SK-N-SH treated with all-trans-retinoic acid at 6 μM for 48 hours (cell line): ENCODE measurements around the gene TTC23.

Experiments
- ATAC-seq: fragments of 200-7000 bp; cut with Tn5 transposase; 3 replicates; pipeline ENCODE4 v1.9.1; 2020; ENCODE audit warnings: mild to moderate bottlenecking, moderate library complexity
- ARNTL ChIP-seq: fragments of 450-650 bp; formaldehyde crosslinking; IDR thresholded peaks from 2 replicates; pipeline ENCODE4 v1.5.0; 2020; ENCODE audit warnings: low read depth, mild to moderate bottlenecking, moderate library complexity, borderline replicate concordance
- BACH2 ChIP-seq: fragments of 250-450 bp; sonication (Bioruptor Pico); IDR thresholded peaks from 2 replicates; pipeline ENCODE4 v1.9.0; 2021; ENCODE audit warnings: mild to moderate bottlenecking, borderline replicate concordance
- CSDC2 ChIP-seq: fragments of 250-450 bp; sonication (Bioruptor Pico); IDR thresholded peaks from 2 replicates; pipeline ENCODE4 v1.5.0; 2020; ENCODE audit warnings: mild to moderate bottlenecking, moderate library complexity
- GLIS3 ChIP-seq: fragments of 250-450 bp; sonication (Bioruptor Pico); IDR thresholded peaks from 2 replicates; pipeline ENCODE4 v1.5.0; 2020; ENCODE audit warnings: mild to moderate bottlenecking, moderate library complexity
- ISL1 ChIP-seq: fragments of 250-450 bp; sonication (Bioruptor Pico); IDR thresholded peaks from 2 replicates; pipeline ENCODE4 v2.1.2; 2022; ENCODE audit warnings: mild to moderate bottlenecking, moderate library complexity
- OSR1 ChIP-seq: fragments of 250-450 bp; sonication (Bioruptor Pico); IDR thresholded peaks from 2 replicates; pipeline ENCODE4 v1.8.0; 2022; ENCODE audit warnings: moderate library complexity, mild to moderate bottlenecking, inconsistent platforms
- RARB ChIP-seq: fragments of 250-450 bp; sonication (Bioruptor Pico); IDR thresholded peaks from 2 replicates; pipeline ENCODE4 v1.8.0; 2021; ENCODE audit warnings: mild to moderate bottlenecking, moderate library complexity
- TCF4 ChIP-seq: fragments of 250-450 bp; sonication (Bioruptor Pico); IDR thresholded peaks from 2 replicates; pipeline ENCODE4 v1.8.0; 2021; ENCODE audit warnings: mild to moderate bottlenecking, moderate library complexity, borderline replicate concordance
- TOX ChIP-seq: fragments of 250-450 bp; sonication (Bioruptor Pico); IDR thresholded peaks from 2 replicates; pipeline ENCODE4 v1.8.0; 2021; ENCODE audit warnings: mild to moderate bottlenecking, moderate library complexity, borderline replicate concordance
- ZC3H10 ChIP-seq: fragments of 250-450 bp; sonication (Bioruptor Pico); IDR thresholded peaks from 2 replicates; pipeline ENCODE4 v1.5.1; 2021; ENCODE audit warnings: mild to moderate bottlenecking, moderate library complexity
- ZFP3 ChIP-seq: fragments of 250-450 bp; sonication (Bioruptor Pico); IDR thresholded peaks from 2 replicates; pipeline ENCODE4 v1.5.0; 2020; ENCODE audit warnings: mild to moderate bottlenecking, moderate library complexity
- ZFP30 ChIP-seq: fragments of 450-650 bp; formaldehyde crosslinking; IDR thresholded peaks from 2 replicates; pipeline ENCODE4 v1.5.0; 2022; ENCODE audit warnings: mild to moderate bottlenecking, moderate library complexity
- ZNF565 ChIP-seq: fragments of 450-650 bp; formaldehyde crosslinking; conservative IDR thresholded peaks from 2 replicates; pipeline ENCODE4 v1.5.0; 2020; ENCODE audit warnings: low read depth, mild to moderate bottlenecking, moderate library complexity
- ZNF70 ChIP-seq: fragments of 450-650 bp; formaldehyde crosslinking; IDR thresholded peaks from 2 replicates; pipeline ENCODE4 v1.5.0; 2020; ENCODE audit warnings: mild to moderate bottlenecking, moderate library complexity
- ZNF8 ChIP-seq: fragments of 450-650 bp; formaldehyde crosslinking; IDR thresholded peaks from 2 replicates; pipeline ENCODE4 v1.5.0; 2020; ENCODE audit warnings: mild to moderate bottlenecking, moderate library complexity
- TF ChIP-seq, protein P1 (sequence below): fragments of 250-450 bp; sonication (Bioruptor Pico); IDR thresholded peaks from 2 replicates; pipeline ENCODE4 v1.8.0; 2021; ENCODE audit warnings: low read depth, mild to moderate bottlenecking, moderate library complexity, borderline replicate concordance
- TF ChIP-seq, protein P2 (sequence below): fragments of 250-450 bp; sonication (Bioruptor Pico); IDR thresholded peaks from 2 replicates; pipeline ENCODE4 v1.5.1; 2020; ENCODE audit warnings: low read depth, mild to moderate bottlenecking, moderate library complexity
- TF ChIP-seq, protein P3 (sequence below): fragments of 250-450 bp; sonication (Bioruptor Pico); IDR thresholded peaks from 2 replicates; pipeline ENCODE4 v1.5.1; 2021; ENCODE audit warnings: mild to moderate bottlenecking, moderate library complexity
- TF ChIP-seq, protein P4 (sequence below): fragments of 250-450 bp; sonication (Bioruptor Pico); IDR thresholded peaks from 2 replicates; pipeline ENCODE4 v1.5.0; 2020; ENCODE audit warnings: mild to moderate bottlenecking, moderate library complexity

TTC23 gene

DNA sequence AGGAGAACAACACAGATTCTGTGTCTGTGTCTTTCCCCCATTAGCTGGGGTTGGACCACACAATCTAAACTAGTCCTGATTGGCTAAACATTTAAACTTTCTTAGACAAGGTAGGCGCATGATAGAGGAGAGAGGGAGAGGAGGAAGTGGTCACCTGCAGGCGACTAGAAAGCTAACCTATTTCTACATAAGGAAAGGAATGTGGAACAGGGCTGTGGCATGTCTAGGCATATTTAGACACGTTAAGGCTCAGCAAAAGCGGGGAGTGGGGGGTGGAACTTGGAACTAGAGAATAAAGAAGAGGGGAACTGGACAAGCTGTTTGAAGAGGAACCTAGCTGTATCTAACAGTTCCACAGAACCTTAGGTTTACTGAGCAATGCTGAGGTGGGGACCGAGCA, 14.7 kb upstream of the TTC23 start:
- no peak for TF ChIP-seq ARNTL (CRISPR knock-in tag)
- TF ChIP-seq BACH2 (CRISPR knock-in tag) = no peak
- TF ChIP-seq ZNF565 (CRISPR knock-in tag) = no peak
- no peak for TF ChIP-seq OSR1 (CRISPR knock-in tag)
- TF ChIP-seq, protein P1, sequence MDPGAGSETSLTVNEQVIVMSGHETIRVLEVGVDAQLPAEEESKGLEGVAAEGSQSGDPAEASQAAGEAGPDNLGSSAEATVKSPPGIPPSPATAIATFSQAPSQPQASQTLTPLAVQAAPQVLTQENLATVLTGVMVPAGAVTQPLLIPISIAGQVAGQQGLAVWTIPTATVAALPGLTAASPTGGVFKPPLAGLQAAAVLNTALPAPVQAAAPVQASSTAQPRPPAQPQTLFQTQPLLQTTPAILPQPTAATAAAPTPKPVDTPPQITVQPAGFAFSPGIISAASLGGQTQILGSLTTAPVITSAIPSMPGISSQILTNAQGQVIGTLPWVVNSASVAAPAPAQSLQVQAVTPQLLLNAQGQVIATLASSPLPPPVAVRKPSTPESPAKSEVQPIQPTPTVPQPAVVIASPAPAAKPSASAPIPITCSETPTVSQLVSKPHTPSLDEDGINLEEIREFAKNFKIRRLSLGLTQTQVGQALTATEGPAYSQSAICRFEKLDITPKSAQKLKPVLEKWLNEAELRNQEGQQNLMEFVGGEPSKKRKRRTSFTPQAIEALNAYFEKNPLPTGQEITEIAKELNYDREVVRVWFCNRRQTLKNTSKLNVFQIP (CRISPR knock-in tag) = no peak
- TF ChIP-seq ZFP30 (CRISPR knock-in tag) = no peak
- TF ChIP-seq ZNF70 = no peak
- no peak for TF ChIP-seq ZFP3 (CRISPR knock-in tag)
- TF ChIP-seq, protein P2, sequence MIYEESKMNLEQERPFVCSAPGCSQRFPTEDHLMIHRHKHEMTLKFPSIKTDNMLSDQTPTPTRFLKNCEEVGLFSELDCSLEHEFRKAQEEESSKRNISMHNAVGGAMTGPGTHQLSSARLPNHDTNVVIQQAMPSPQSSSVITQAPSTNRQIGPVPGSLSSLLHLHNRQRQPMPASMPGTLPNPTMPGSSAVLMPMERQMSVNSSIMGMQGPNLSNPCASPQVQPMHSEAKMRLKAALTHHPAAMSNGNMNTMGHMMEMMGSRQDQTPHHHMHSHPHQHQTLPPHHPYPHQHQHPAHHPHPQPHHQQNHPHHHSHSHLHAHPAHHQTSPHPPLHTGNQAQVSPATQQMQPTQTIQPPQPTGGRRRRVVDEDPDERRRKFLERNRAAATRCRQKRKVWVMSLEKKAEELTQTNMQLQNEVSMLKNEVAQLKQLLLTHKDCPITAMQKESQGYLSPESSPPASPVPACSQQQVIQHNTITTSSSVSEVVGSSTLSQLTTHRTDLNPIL (CRISPR knock-in tag) = no peak
- TF ChIP-seq, all 23 proteins: peak for 0
- no peak for ATAC-seq

DNA sequence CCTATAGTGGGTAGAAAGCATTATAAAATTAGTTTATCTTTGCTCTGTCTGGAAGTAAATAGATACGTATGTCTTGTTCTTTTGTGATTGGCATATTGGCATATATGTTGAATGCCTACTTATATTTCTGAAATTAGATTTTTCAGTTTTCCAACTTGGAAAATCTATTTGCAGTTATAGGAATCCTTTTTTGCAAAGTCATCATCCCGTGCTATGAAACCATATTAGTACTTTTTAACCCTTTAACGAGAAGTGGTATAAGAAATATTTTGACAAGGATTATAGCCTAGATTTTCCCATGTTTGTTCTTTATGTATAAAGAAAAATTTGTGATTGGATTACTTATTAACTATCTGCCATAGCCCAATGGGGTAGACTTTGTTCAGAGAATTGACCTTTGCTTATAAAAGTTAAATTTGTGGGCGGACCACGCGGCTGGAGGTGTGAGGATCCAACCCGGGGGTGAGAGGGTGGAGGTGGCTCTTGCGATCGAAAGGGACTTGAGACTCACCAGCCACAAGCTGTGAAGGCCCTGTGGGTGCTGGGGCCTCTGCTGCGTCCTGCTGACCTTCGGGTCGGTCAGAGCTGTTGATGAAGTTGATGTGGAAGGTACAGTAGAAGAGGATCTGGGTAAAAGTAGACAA, 7.8 kb upstream of the TTC23 start:
- TF ChIP-seq BACH2 (CRISPR knock-in tag) (no peak), ZC3H10 (no peak), CSDC2 (CRISPR knock-in tag) (no peak), ZNF565 (CRISPR knock-in tag) (no peak), TOX (CRISPR knock-in tag) (no peak), ZNF8 (no peak), ZFP30 (CRISPR knock-in tag) (no peak), ISL1 (CRISPR knock-in tag) (no peak), ARNTL (CRISPR knock-in tag) (no peak), RARB (no peak)
- TF ChIP-seq, protein P3, sequence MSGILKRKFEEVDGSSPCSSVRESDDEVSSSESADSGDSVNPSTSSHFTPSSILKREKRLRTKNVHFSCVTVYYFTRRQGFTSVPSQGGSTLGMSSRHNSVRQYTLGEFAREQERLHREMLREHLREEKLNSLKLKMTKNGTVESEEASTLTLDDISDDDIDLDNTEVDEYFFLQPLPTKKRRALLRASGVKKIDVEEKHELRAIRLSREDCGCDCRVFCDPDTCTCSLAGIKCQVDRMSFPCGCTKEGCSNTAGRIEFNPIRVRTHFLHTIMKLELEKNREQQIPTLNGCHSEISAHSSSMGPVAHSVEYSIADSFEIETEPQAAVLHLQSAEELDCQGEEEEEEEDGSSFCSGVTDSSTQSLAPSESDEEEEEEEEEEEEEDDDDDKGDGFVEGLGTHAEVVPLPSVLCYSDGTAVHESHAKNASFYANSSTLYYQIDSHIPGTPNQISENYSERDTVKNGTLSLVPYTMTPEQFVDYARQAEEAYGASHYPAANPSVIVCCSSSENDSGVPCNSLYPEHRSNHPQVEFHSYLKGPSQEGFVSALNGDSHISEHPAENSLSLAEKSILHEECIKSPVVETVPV (CRISPR knock-in tag) = no peak
- TF ChIP-seq, protein P4, sequence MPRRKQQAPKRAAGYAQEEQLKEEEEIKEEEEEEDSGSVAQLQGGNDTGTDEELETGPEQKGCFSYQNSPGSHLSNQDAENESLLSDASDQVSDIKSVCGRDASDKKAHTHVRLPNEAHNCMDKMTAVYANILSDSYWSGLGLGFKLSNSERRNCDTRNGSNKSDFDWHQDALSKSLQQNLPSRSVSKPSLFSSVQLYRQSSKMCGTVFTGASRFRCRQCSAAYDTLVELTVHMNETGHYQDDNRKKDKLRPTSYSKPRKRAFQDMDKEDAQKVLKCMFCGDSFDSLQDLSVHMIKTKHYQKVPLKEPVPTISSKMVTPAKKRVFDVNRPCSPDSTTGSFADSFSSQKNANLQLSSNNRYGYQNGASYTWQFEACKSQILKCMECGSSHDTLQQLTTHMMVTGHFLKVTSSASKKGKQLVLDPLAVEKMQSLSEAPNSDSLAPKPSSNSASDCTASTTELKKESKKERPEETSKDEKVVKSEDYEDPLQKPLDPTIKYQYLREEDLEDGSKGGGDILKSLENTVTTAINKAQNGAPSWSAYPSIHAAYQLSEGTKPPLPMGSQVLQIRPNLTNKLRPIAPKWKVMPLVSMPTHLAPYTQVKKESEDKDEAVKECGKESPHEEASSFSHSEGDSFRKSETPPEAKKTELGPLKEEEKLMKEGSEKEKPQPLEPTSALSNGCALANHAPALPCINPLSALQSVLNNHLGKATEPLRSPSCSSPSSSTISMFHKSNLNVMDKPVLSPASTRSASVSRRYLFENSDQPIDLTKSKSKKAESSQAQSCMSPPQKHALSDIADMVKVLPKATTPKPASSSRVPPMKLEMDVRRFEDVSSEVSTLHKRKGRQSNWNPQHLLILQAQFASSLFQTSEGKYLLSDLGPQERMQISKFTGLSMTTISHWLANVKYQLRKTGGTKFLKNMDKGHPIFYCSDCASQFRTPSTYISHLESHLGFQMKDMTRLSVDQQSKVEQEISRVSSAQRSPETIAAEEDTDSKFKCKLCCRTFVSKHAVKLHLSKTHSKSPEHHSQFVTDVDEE (CRISPR knock-in tag) = no peak
- no peak for ATAC-seq

DNA sequence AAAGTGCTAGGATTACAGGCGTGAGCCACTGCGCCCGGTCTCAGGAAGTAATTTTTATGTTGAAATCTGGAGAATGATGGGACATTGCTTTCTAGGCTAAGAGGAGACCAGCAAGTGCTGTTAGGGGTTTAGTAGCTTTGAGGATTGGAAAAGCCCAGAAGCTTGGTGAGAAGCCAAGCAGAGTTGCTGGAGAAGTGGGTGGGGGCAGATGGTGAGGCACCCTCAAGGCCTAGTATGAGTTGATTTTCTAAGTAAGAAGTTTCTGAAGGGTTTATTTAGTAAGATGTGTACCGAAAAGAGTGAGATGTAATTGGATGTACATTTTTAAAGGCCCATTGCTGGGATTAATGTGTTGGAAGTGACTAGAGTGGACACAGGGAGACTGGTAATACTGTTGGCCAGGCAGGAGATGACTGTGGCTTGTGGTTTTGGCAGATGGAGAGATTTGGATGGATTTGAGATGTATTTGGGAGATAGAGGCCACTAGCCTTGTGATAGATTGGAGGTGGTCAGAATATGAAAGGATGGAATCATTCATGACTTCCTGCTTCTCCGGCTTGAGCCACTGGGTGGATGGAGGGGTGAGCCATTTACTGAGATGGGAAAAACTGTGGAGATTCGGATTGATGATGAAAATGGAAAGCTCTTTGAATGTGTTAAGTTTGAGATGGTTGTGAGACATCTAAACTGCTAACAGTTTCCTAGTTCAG, 4.2 kb upstream of the TTC23 start:
- ATAC-seq = peak; percentile 46
- TF ChIP-seq, protein P2 (CRISPR knock-in tag) = no peak
- no peak for TF ChIP-seq ZNF70
- no peak for TF ChIP-seq OSR1 (CRISPR knock-in tag)
- no peak for TF ChIP-seq TCF4
- no peak for TF ChIP-seq ZNF565 (CRISPR knock-in tag)
- no peak for TF ChIP-seq ZC3H10
- TF ChIP-seq, protein P4 (CRISPR knock-in tag) = no peak
- no peak for TF ChIP-seq CSDC2 (CRISPR knock-in tag)
- TF ChIP-seq ZFP30 (CRISPR knock-in tag) = no peak
- TF ChIP-seq GLIS3 (CRISPR knock-in tag) = no peak
- TF ChIP-seq ISL1 (CRISPR knock-in tag) = no peak
- TF ChIP-seq, all 23 proteins: peak for 0
